SK-N-SH (cell line): ENCODE results near the gene BTBD10. TPM values are rescaled to one million over a fixed set of nuclear protein-coding genes. Genes with fewer than 3 reads are reported as not detected.

Experiments
- CTCF ChIA-PET: fragments of 300-600, 350-600 bp; formaldehyde crosslinking; extraction: SDS; loops from one replicate; lab custom pipeline; 2021; lab: Yijun Ruan, JAX
- POLR2A ChIA-PET: fragments of 350-600 bp; sonication (Branson Sonifier 250); formaldehyde crosslinking; extraction: SDS; loops from one replicate; lab custom pipeline; 2020; ENCODE audit warnings: antibody characterized with exemption, inconsistent platforms; lab: Yijun Ruan, JAX
- DNase-seq: peaks from one replicate; pipeline ENCODE4 v3.0.0; 2012
- H2AFZ ChIP-seq: fragments of 200-600 bp; sonication (generic); 2 replicates; pipeline ENCODE4 v1.8.1; 2016; ENCODE audit warnings: antibody characterized with exemption, mild to moderate bottlenecking, low read depth
- H3F3A ChIP-seq: fragments of 200-600 bp; sonication (generic); replicated peaks from 2 replicates; pipeline ENCODE3; 2016; ENCODE audit warnings: antibody characterized with exemption, mild to moderate bottlenecking; ENCODE audit not compliant: insufficient read depth
- H3K27ac ChIP-seq, 2 experiments: fragments of 200-500 bp in 1 of 2; fragments of 200-600 bp in 1 of 2; sonication (Bioruptor generic) in 1 of 2; sonication (generic), shearing (Covaris generic) in 1 of 2; 2 replicates each; pipeline versions ENCODE4 v1.5.1 to v1.6.1; 2014 to 2016; ENCODE audit warnings: low read depth in 2 of 2, inconsistent platforms in 1 of 2, low read length in 1 of 2, mild to moderate bottlenecking in 1 of 2, mixed read lengths in 1 of 2
- H3K27me3 ChIP-seq: fragments of 200-600 bp; sonication (generic), shearing (Covaris generic); 2 replicates; pipeline ENCODE4 v1.6.1; 2016; ENCODE audit warnings: mixed run types; ENCODE audit not compliant: insufficient read depth
- H3K36me3 ChIP-seq, 2 experiments: fragments of 200-500 bp in 1 of 2; fragments of 200-600 bp in 1 of 2; sonication (Bioruptor generic) in 1 of 2; sonication (generic) in 1 of 2; replicated peaks in 1 of 2; 2 replicates each; pipeline versions ENCODE3 to v1.5.1; 2014 to 2016; ENCODE audit warnings: low read length in 1 of 2, mild to moderate bottlenecking in 1 of 2; ENCODE audit not compliant: insufficient read depth in 2 of 2, control insufficient read depth in 1 of 2
- H3K4me1 ChIP-seq, 2 experiments: fragments of 200-500 bp in 1 of 2; fragments of 200-600 bp in 1 of 2; sonication (Bioruptor generic) in 1 of 2; sonication (generic), shearing (Covaris generic) in 1 of 2; 2 replicates each; pipeline versions ENCODE4 v1.5.1 to v1.6.1; 2014 to 2016; ENCODE audit warnings: low read depth in 1 of 2, low read length in 1 of 2, mixed run types in 1 of 2; ENCODE audit not compliant: insufficient read depth in 2 of 2, control insufficient read depth in 1 of 2
- H3K4me2 ChIP-seq: fragments of 200-600 bp; sonication (generic), shearing (Covaris generic); 2 replicates; pipeline ENCODE4 v1.6.1; 2017; ENCODE audit warnings: mixed run types
- H3K4me3 ChIP-seq, 2 experiments: fragments of 200-500 bp in 1 of 2; fragments of 200-600 bp in 1 of 2; sonication (Bioruptor generic) in 1 of 2; sonication (generic), shearing (Covaris generic) in 1 of 2; 2 replicates each; pipeline versions ENCODE4 v1.5.1 to v1.8.1; 2014 to 2016; ENCODE audit warnings: low read depth in 2 of 2, inconsistent platforms in 1 of 2, low read length in 1 of 2, mild to moderate bottlenecking in 1 of 2, mixed read lengths in 1 of 2, moderate library complexity in 1 of 2
- H3K79me2 ChIP-seq: fragments of 200-600 bp; sonication (generic); 2 replicates; pipeline ENCODE4 v1.8.1; 2017; ENCODE audit warnings: mild to moderate bottlenecking; ENCODE audit not compliant: insufficient read depth
- H3K9ac ChIP-seq: fragments of 200-600 bp; sonication (generic); 2 replicates; pipeline ENCODE4 v1.6.1; 2017; ENCODE audit warnings: mixed run types
- H3K9me2 ChIP-seq: fragments of 200-600 bp; sonication (generic); 2 replicates; pipeline ENCODE4 v1.6.1; 2017; ENCODE audit warnings: mixed run types
- H3K9me3 ChIP-seq: fragments of 200-600 bp; sonication (generic); 2 replicates; pipeline ENCODE4 v1.6.1; 2017; ENCODE audit warnings: mixed run types, mild to moderate bottlenecking, moderate library complexity
- H4K20me1 ChIP-seq: fragments of 200-600 bp; sonication (generic); 2 replicates; pipeline ENCODE4 v1.6.1; 2017; ENCODE audit warnings: mild to moderate bottlenecking, mixed run types; ENCODE audit not compliant: insufficient read depth
- CTCF ChIP-seq: fragments of 200-600 bp; sonication (generic); IDR thresholded peaks from 2 replicates; pipeline ENCODE4 v1.6.1; 2017; ENCODE audit warnings: antibody characterized with exemption, mild to moderate bottlenecking, moderate library complexity
- ELF1 ChIP-seq: IDR thresholded peaks from 2 replicates; pipeline ENCODE4 v1.4.0; 2012
- EP300 ChIP-seq, 2 experiments: IDR thresholded peaks; 2 replicates each; pipeline versions ENCODE4 v1.4.0 to v1.6.1; 2012; ENCODE audit warnings: borderline replicate concordance in 1 of 2, low read depth in 1 of 2, low read length in 1 of 2
- IRF3 ChIP-seq: fragments of 150-350 bp; IDR thresholded peaks from 2 replicates; pipeline ENCODE4 v1.6.1; 2016; ENCODE audit warnings: mild to moderate bottlenecking, low read depth, low read length
- JUND ChIP-seq: IDR thresholded peaks from 2 replicates; pipeline ENCODE4 v1.4.0; 2012
- MXI1 ChIP-seq: IDR thresholded peaks from 2 replicates; pipeline ENCODE4 v1.6.1; 2012; ENCODE audit warnings: mild to moderate bottlenecking, low read depth, low read length, improper control_type of control experiment
- NFIC ChIP-seq: IDR thresholded peaks from 2 replicates; pipeline ENCODE4 v1.4.0; 2012; ENCODE audit warnings: borderline replicate concordance
- RAD21 ChIP-seq: IDR thresholded peaks from 2 replicates; pipeline ENCODE4 v1.6.1; 2012; ENCODE audit warnings: mild to moderate bottlenecking, low read length
- RFX5 ChIP-seq: IDR thresholded peaks from 2 replicates; pipeline ENCODE4 v1.6.1; 2012; ENCODE audit warnings: mild to moderate bottlenecking, improper control_type of control experiment, low read length
- SMC3 ChIP-seq: IDR thresholded peaks from 2 replicates; pipeline ENCODE4 v1.6.1; 2012; ENCODE audit warnings: low read depth, low read length, improper control_type of control experiment
- TCF12 ChIP-seq: IDR thresholded peaks from 2 replicates; pipeline ENCODE4 v1.4.0; 2012
- YY1 ChIP-seq: IDR thresholded peaks from 2 replicates; pipeline ENCODE4 v1.4.0; 2012; ENCODE audit warnings: low read depth, mild to moderate bottlenecking
- WGBS: methylation state at CpG from one replicate; pipeline ENCODE4 v1.1.6; 2017; ENCODE audit warnings: low lambda C conversion rate; 5-methylcytosine and 5-hydroxymethylcytosine counted together
- polyA plus RNA-seq, 3 experiments: library from polyadenylated mRNA; depleted of rRNA; stranded (reverse); fragments of >200 nt; gene quantifications; 2 replicates each; pipeline ENCODE4 v1.2.3, GENCODE V29; 2012
- TF ChIP-seq, protein P1 (sequence below): IDR thresholded peaks from 2 replicates; pipeline ENCODE4 v1.6.1; 2012; ENCODE audit warnings: mild to moderate bottlenecking, low read depth, low read length, moderate library complexity

BTBD10 gene
- polyA plus RNA-seq, 1 of the 3 experiments (the other 2 are of a cell fraction): 23.0 TPM

GRCh38 chr11:13386567-13386966, 76.5 kb downstream of the BTBD10 start:
- DNase-seq: no peak
- no peaks in the 10 kb centered on the region for H3K79me2 ChIP-seq
- peaks cover 58 to 65% of the 10 kb centered on the region in 2 experiments for H3K36me3 ChIP-seq
- H3K4me3 ChIP-seq: no peak overlapping the region
- no peak overlapping the region for H3K27ac ChIP-seq
- WGBS: 97% methylated on average over 2 of the region's 2 CpGs
- no peaks in the 10 kb centered on the region; a peak in 1 of 4 replicates for H3K4me1 ChIP-seq
- TF ChIP-seq IRF3 (no peak), ELF1 (no peak), EP300 (IDR thresholded peaks at IDR 0.05; ENCODE audit: borderline replicate concordance in 1 of 2, low read depth in 1 of 2, low read length in 1 of 2) (no peak), YY1 (no peak), NFIC (no peak), MXI1 (no peak), JUND (no peak), RFX5 (no peak)
- TF ChIP-seq, protein P1, sequence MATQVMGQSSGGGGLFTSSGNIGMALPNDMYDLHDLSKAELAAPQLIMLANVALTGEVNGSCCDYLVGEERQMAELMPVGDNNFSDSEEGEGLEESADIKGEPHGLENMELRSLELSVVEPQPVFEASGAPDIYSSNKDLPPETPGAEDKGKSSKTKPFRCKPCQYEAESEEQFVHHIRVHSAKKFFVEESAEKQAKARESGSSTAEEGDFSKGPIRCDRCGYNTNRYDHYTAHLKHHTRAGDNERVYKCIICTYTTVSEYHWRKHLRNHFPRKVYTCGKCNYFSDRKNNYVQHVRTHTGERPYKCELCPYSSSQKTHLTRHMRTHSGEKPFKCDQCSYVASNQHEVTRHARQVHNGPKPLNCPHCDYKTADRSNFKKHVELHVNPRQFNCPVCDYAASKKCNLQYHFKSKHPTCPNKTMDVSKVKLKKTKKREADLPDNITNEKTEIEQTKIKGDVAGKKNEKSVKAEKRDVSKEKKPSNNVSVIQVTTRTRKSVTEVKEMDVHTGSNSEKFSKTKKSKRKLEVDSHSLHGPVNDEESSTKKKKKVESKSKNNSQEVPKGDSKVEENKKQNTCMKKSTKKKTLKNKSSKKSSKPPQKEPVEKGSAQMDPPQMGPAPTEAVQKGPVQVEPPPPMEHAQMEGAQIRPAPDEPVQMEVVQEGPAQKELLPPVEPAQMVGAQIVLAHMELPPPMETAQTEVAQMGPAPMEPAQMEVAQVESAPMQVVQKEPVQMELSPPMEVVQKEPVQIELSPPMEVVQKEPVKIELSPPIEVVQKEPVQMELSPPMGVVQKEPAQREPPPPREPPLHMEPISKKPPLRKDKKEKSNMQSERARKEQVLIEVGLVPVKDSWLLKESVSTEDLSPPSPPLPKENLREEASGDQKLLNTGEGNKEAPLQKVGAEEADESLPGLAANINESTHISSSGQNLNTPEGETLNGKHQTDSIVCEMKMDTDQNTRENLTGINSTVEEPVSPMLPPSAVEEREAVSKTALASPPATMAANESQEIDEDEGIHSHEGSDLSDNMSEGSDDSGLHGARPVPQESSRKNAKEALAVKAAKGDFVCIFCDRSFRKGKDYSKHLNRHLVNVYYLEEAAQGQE: no peak
- H3K9me3 ChIP-seq: no peaks in the 10 kb centered on the region
- no peak overlapping the region for H3K9ac ChIP-seq
- no peaks in the 10 kb centered on the region for H3K9me2 ChIP-seq
- H3F3A ChIP-seq: peaks cover 13% of the 10 kb centered on the region
- CTCF ChIA-PET: interaction anchor here (0.7 to 7.8 kb wide), 9 partner anchors 15 to 423 kb away, joined by 3 to 91 read pairs (median 8); no protein-coding TSS in a partner anchor
- H3K27me3 ChIP-seq: no peaks in the 10 kb centered on the region
- no peak overlapping the region for H2AFZ ChIP-seq
- no peaks in the 10 kb centered on the region for H4K20me1 ChIP-seq
- POLR2A ChIA-PET: no interaction called here
- H3K4me2 ChIP-seq: no peak overlapping the region

- Histone ChIP-seq H3K9me2 (no peaks in the 10 kb centered on the region), H3K4me3 (no peak overlapping the region; a peak in 1 of 4 replicates), H3K27ac (peak overlapping the region; percentile 2 to 34; a peak in 2 of 4 replicates), H3F3A (peaks cover 11% of the 10 kb centered on the region), H3K36me3 (peaks cover 59 to 73% of the 10 kb centered on the region in 2 experiments), H3K9me3 (no peaks in the 10 kb centered on the region), H3K79me2 (no peaks in the 10 kb centered on the region)
- POLR2A ChIA-PET: no interaction called here
- TF ChIP-seq RAD21 (peak; percentile 70), CTCF (peak; percentile 85), TCF12 (no peak), SMC3 (peak; percentile 67)
- TF ChIP-seq, all 33 proteins: peak for 3
- WGBS: 28% methylated on average over 4 of the region's 4 CpGs
- Histone ChIP-seq H3K4me2 (no peak overlapping the region), H4K20me1 (no peaks in the 10 kb centered on the region), H3K4me1 (no peaks in the 10 kb centered on the region; a peak in 1 of 4 replicates), H2AFZ (no peak overlapping the region), H3K27me3 (no peaks in the 10 kb centered on the region), H3K9ac (no peak overlapping the region)
- CTCF ChIA-PET: interaction anchor here (0.6 to 7.8 kb wide), 37 partner anchors 8 to 422 kb away, joined by 3 to 91 read pairs (median 4); partner anchors contain the start of gene BTBD10
- peak; percentile 39 for DNase-seq
These were observed 77.9 kb downstream of the BTBD10 start for GRCh38 chr11:13384908-13385640.
